HepG2 (cell line): ENCODE measurements around the gene CMTM4. TPM values are rescaled to one million over a fixed set of nuclear protein-coding genes. Genes with fewer than 3 reads are reported as not detected.

ENCODE experiments used
- DNMT1 ChIP-seq: sonication (generic); formaldehyde crosslinking; IDR thresholded peaks from 2 replicates; pipeline ENCODE4 v1.5.1; 2020; ENCODE audit warnings: mild to moderate bottlenecking, missing genetic modification reagents
- GABPA ChIP-seq, 2 experiments: IDR thresholded peaks; 2 replicates each; pipeline ENCODE4 v1.6.1; 2011 to 2016; ENCODE audit warnings: low read depth in 2 of 2, low read length in 1 of 2, missing biosample characterization in 1 of 2, missing genetic modification characterization in 1 of 2
- GZF1 ChIP-seq: sonication (generic); formaldehyde crosslinking; IDR thresholded peaks from 2 replicates; pipeline ENCODE4 v1.5.1; 2020; ENCODE audit warnings: mild to moderate bottlenecking, missing genetic modification reagents
- KMT2B ChIP-seq: IDR thresholded peaks from 2 replicates; pipeline ENCODE4 v1.6.1; 2016; ENCODE audit warnings: missing genetic modification reagents, missing compliant biosample characterization
- MTA1 ChIP-seq: sonication (generic); formaldehyde crosslinking; IDR thresholded peaks from 2 replicates; pipeline ENCODE4 v1.4.0; 2020; ENCODE audit warnings: missing genetic modification reagents, mild to moderate bottlenecking, borderline replicate concordance
- NFE2 ChIP-seq: sonication (generic); formaldehyde crosslinking; IDR thresholded peaks from 2 replicates; pipeline ENCODE4 v1.4.0; 2020; ENCODE audit warnings: missing genetic modification reagents
- NFIB ChIP-seq: sonication (generic); formaldehyde crosslinking; IDR thresholded peaks from 2 replicates; pipeline ENCODE4 v1.9.0; 2021; ENCODE audit warnings: missing genetic modification reagents, mild to moderate bottlenecking, borderline replicate concordance
- NONO ChIP-seq, 2 experiments: fragments of 450-650 bp in 1 of 2; sonication (generic) in 1 of 2; formaldehyde crosslinking in 1 of 2; IDR thresholded peaks in 1 of 2; conservative IDR thresholded peaks in 1 of 2; 2 replicates each; pipeline versions ENCODE4 v1.6.1 to v1.8.0; 2017 to 2022; ENCODE audit warnings: mild to moderate bottlenecking in 1 of 2, missing genetic modification reagents in 1 of 2, moderate library complexity in 1 of 2
- PITX1 ChIP-seq: sonication (generic); formaldehyde crosslinking; IDR thresholded peaks from 2 replicates; pipeline ENCODE4 v1.5.1; 2020; ENCODE audit warnings: mild to moderate bottlenecking, missing genetic modification reagents
- PRPF4 ChIP-seq: fragments of 200-400 bp; formaldehyde crosslinking; IDR thresholded peaks from 2 replicates; pipeline ENCODE4 v1.6.1; 2016; ENCODE audit warnings: low read length, low read depth; ENCODE audit not compliant: poor library complexity, severe bottlenecking
- RAD51 ChIP-seq: fragments of 450-650 bp; IDR thresholded peaks from 2 replicates; pipeline ENCODE4 v1.6.1; 2016; ENCODE audit warnings: borderline replicate concordance
- SCMH1 ChIP-seq: sonication (generic); formaldehyde crosslinking; IDR thresholded peaks from 2 replicates; pipeline ENCODE4 v1.9.0; 2021; ENCODE audit warnings: missing genetic modification reagents, mild to moderate bottlenecking, borderline replicate concordance
- SETDB1 ChIP-seq: sonication (generic); formaldehyde crosslinking; IDR thresholded peaks from 2 replicates; pipeline ENCODE4 v1.5.1; 2020; ENCODE audit warnings: missing genetic modification reagents, mild to moderate bottlenecking, borderline replicate concordance
- THAP11 ChIP-seq: IDR thresholded peaks from 2 replicates; pipeline ENCODE4 v1.6.1; 2016; ENCODE audit warnings: missing biosample characterization, missing genetic modification reagents
- ZNF205 ChIP-seq: IDR thresholded peaks from 2 replicates; pipeline ENCODE4 v1.6.1; 2018; ENCODE audit warnings: missing biosample characterization, missing genetic modification reagents
- ZNF234 ChIP-seq: sonication (generic); formaldehyde crosslinking; conservative IDR thresholded peaks from 2 replicates; pipeline ENCODE4 v1.5.1; 2020; ENCODE audit warnings: mild to moderate bottlenecking, missing genetic modification reagents
- ZNF292 ChIP-seq: sonication (generic); formaldehyde crosslinking; IDR thresholded peaks from 2 replicates; pipeline ENCODE4 v1.8.1; 2022; ENCODE audit warnings: mild to moderate bottlenecking, low read depth, missing genetic modification reagents, borderline replicate concordance
- ZNF446 ChIP-seq: sonication (generic); formaldehyde crosslinking; IDR thresholded peaks from 2 replicates; pipeline ENCODE4 v1.5.0; 2020; ENCODE audit warnings: mild to moderate bottlenecking, missing genetic modification reagents
- ZNF451 ChIP-seq: sonication (generic); formaldehyde crosslinking; IDR thresholded peaks from 2 replicates; pipeline ENCODE4 v1.5.0; 2020; ENCODE audit warnings: mild to moderate bottlenecking, missing genetic modification reagents
- ZNF546 ChIP-seq: sonication (generic); formaldehyde crosslinking; conservative IDR thresholded peaks from 2 replicates; pipeline ENCODE4 v1.8.1; 2023; ENCODE audit warnings: mild to moderate bottlenecking, missing genetic modification reagents
- ZNF672 ChIP-seq: sonication (generic); formaldehyde crosslinking; IDR thresholded peaks from 2 replicates; pipeline ENCODE4 v1.8.1; 2022; ENCODE audit warnings: missing genetic modification reagents
- polyA plus RNA-seq, 8 experiments: library from polyadenylated mRNA; depleted of rRNA in 3 of 8; stranded (reverse) in 7 of 8; unstranded in 1 of 8; fragments of >200 nt; fragmentation: Illumina TruSeq in 4 of 8; extraction: Trizol in 4 of 8; gene quantifications; 2 replicates each; pipeline versions ENCODE4 v1.2.1 to v1.2.3, GENCODE V29; 2011 to 2016; ENCODE audit warnings: low read depth in 4 of 8, missing spikeins in 1 of 8, mixed read lengths in 1 of 8; ENCODE audit not compliant: insufficient read depth in 1 of 8
- total RNA-seq, 5 experiments: library from RNA; depleted of rRNA; stranded (reverse); fragments of >200 nt; fragmentation: Illumina TruSeq; extraction: Trizol; gene quantifications; 2 replicates each; pipeline ENCODE4 v1.2.3, GENCODE V29; 2016; ENCODE audit warnings: low read depth in 1 of 5
- TF ChIP-seq, protein P1 (sequence below): sonication (generic); formaldehyde crosslinking; IDR thresholded peaks from 2 replicates; pipeline ENCODE4 v1.5.1; 2020; ENCODE audit warnings: missing genetic modification reagents, mild to moderate bottlenecking, borderline replicate concordance
- TF ChIP-seq, protein P2 (sequence below): sonication (generic); formaldehyde crosslinking; IDR thresholded peaks from 2 replicates; pipeline ENCODE4 v1.4.0; 2020; ENCODE audit warnings: missing genetic modification reagents
- TF ChIP-seq, protein P3 (sequence below): sonication (generic); formaldehyde crosslinking; conservative IDR thresholded peaks from 2 replicates; pipeline ENCODE4 v1.4.0; 2020; ENCODE audit warnings: mild to moderate bottlenecking, missing genetic modification reagents, moderate library complexity

Gene CMTM4
- total and polyA plus RNA-seq, 2 of the 13 experiments (the other 11 are each of a cell fraction or from before 2014, with no cell fraction given) = 32.0 to 36.3 TPM

DNA sequence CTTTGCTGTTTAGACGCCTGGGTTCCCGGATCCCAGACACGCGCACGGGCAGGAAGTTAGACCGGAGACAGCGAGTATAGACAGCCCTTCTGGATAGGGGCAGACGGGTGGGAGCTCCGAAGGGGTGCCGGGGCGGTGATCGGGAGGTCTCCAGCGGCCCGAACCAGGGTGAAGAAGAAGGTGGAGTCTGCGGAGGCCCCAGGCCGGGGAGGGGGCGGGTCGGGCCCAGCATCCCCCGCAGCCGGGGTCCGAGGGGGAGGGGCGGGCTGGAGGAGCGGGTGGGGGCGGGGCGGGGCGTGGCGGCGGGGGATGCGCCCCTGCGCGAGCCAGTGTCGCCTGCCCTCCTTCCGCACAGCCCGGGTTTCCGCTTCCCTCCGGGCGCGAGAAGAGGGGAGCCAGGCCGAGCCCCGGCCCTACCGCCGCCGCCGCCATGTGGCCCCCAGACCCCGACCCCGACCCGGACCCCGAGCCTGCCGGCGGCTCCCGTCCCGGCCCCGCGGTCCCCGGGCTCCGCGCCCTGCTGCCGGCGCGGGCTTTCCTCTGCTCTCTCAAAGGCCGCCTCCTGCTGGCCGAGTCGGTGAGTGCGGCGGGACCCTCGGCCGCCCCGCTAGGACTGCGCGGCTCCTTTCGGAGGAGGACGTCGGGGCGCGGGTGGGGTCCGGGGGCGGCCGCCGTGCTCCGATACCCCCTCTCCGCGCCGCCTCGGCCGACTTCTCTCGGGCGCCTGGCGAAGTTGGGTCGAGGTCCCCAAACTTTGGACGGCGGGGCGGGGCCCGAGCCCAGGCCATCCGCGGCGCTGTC lies 92.0 kb downstream of the CMTM4 start, which contains the start of gene CMTM3 (continued):
- TF ChIP-seq, protein P1, sequence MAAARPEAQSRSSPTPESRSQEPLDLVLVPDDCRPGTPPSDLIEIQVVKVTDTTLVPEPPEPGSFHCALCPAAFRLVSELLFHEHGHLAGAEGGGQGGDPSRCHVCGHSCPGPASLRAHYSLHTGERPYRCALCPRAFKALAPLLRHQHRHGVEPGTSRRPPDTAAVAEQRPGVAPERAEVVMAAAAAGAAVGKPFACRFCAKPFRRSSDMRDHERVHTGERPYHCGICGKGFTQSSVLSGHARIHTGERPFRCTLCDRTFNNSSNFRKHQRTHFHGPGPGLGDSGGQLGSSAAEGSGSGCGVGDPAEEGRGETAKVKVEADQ (CRISPR knock-in tag) = no peak; the same call in 1 of the 2 replicates
- TF ChIP-seq ZNF234 (no peak), RAD51 (no peak), DNMT1 (CRISPR knock-in tag) (no peak), NFE2 (CRISPR knock-in tag) (no peak), THAP11 (peak; percentile 20; the same call in 1 of the 2 replicates), GABPA (IDR thresholded peaks at IDR 0.05; ENCODE audit: low read depth, low read length) (peak; percentile 53), GABPA (CRISPR knock-in tag; IDR thresholded peaks at IDR 0.05; ENCODE audit: low read depth) (no peak; the same call in 1 of the 2 replicates), SETDB1 (CRISPR knock-in tag) (no peak), NONO (IDR thresholded peaks at IDR 0.05) (no peak), NONO (CRISPR knock-in tag; conservative IDR thresholded peaks at IDR 0.05) (no peak), ZNF292 (CRISPR knock-in tag) (no peak), ZNF672 (no peak), PRPF4 (no peak), MTA1 (CRISPR knock-in tag) (no peak), NFIB (CRISPR knock-in tag) (no peak), GZF1 (CRISPR knock-in tag) (no peak), ZNF446 (CRISPR knock-in tag) (no peak; the same call in 1 of the 2 replicates), ZNF205 (0 out of 2 replicates have a peak, but pooled peaks have one; percentile 41), PITX1 (CRISPR knock-in tag) (no peak), SCMH1 (CRISPR knock-in tag) (no peak), ZNF451 (0 out of 2 replicates have a peak, but pooled peaks have one; percentile 32), ZNF546 (CRISPR knock-in tag) (no peak; the same call in 1 of the 2 replicates), KMT2B (CRISPR knock-in tag) (peak; percentile 44)
- TF ChIP-seq, protein P2, sequence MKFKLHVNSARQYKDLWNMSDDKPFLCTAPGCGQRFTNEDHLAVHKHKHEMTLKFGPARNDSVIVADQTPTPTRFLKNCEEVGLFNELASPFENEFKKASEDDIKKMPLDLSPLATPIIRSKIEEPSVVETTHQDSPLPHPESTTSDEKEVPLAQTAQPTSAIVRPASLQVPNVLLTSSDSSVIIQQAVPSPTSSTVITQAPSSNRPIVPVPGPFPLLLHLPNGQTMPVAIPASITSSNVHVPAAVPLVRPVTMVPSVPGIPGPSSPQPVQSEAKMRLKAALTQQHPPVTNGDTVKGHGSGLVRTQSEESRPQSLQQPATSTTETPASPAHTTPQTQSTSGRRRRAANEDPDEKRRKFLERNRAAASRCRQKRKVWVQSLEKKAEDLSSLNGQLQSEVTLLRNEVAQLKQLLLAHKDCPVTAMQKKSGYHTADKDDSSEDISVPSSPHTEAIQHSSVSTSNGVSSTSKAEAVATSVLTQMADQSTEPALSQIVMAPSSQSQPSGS (CRISPR knock-in tag) = peak; percentile 22; the same call in 1 of the 2 replicates
- TF ChIP-seq, protein P3, sequence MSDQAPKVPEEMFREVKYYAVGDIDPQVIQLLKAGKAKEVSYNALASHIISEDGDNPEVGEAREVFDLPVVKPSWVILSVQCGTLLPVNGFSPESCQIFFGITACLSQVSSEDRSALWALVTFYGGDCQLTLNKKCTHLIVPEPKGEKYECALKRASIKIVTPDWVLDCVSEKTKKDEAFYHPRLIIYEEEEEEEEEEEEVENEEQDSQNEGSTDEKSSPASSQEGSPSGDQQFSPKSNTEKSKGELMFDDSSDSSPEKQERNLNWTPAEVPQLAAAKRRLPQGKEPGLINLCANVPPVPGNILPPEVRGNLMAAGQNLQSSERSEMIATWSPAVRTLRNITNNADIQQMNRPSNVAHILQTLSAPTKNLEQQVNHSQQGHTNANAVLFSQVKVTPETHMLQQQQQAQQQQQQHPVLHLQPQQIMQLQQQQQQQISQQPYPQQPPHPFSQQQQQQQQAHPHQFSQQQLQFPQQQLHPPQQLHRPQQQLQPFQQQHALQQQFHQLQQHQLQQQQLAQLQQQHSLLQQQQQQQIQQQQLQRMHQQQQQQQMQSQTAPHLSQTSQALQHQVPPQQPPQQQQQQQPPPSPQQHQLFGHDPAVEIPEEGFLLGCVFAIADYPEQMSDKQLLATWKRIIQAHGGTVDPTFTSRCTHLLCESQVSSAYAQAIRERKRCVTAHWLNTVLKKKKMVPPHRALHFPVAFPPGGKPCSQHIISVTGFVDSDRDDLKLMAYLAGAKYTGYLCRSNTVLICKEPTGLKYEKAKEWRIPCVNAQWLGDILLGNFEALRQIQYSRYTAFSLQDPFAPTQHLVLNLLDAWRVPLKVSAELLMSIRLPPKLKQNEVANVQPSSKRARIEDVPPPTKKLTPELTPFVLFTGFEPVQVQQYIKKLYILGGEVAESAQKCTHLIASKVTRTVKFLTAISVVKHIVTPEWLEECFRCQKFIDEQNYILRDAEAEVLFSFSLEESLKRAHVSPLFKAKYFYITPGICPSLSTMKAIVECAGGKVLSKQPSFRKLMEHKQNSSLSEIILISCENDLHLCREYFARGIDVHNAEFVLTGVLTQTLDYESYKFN (CRISPR knock-in tag) = no peak
